HAP-1 (cell line): ENCODE results near the gene ECPAS.
A peak's percentile ranks its signal among the peaks of the same experiment; 100 is the strongest.
"Not testable (repeated sequence)": the region's sequence is repeated elsewhere in the genome, so short reads cannot be mapped to it uniquely, and the experiment has no call there.

ENCODE experiments used
- DNase-seq, 2 experiments: peaks; one replicate each; pipeline ENCODE4 v3.0.0-alpha.2; 2016 to 2020; ENCODE audit warnings: low spot score in 2 of 2
- H3K27me3 ChIP-seq: fragments of 250-450 bp; sonication (Bioruptor Pico); 2 replicates; pipeline ENCODE4 v1.5.1; 2020; ENCODE audit warnings: low read depth, mild to moderate bottlenecking, moderate library complexity
- H3K36me3 ChIP-seq: fragments of 250-450 bp; sonication (Bioruptor Pico); replicated peaks from 2 replicates; pipeline ENCODE4 v1.5.1; 2020; ENCODE audit warnings: mild to moderate bottlenecking
- H3K4me1 ChIP-seq: fragments of 250-450 bp; sonication (Bioruptor Pico); 2 replicates; pipeline ENCODE4 v1.5.1; 2020; ENCODE audit warnings: mild to moderate bottlenecking
- H3K4me3 ChIP-seq: fragments of 250-450 bp; sonication (Bioruptor Pico); 2 replicates; pipeline ENCODE4 v1.5.1; 2020; ENCODE audit warnings: mild to moderate bottlenecking, moderate library complexity
- H3K9me3 ChIP-seq: fragments of 250-450 bp; sonication (Bioruptor Pico); 2 replicates; pipeline ENCODE4 v1.5.1; 2020; ENCODE audit warnings: mild to moderate bottlenecking, moderate library complexity
- in situ Hi-C: fragments of 300-500 bp; cut with MboI; formaldehyde crosslinking; loops from 3 replicates; pipeline ENCODE4 v1.14.3; 2020; ENCODE audit warnings: low sequenced_read_pairs, inconsistent platforms, mixed read lengths

Gene ECPAS, protein sequence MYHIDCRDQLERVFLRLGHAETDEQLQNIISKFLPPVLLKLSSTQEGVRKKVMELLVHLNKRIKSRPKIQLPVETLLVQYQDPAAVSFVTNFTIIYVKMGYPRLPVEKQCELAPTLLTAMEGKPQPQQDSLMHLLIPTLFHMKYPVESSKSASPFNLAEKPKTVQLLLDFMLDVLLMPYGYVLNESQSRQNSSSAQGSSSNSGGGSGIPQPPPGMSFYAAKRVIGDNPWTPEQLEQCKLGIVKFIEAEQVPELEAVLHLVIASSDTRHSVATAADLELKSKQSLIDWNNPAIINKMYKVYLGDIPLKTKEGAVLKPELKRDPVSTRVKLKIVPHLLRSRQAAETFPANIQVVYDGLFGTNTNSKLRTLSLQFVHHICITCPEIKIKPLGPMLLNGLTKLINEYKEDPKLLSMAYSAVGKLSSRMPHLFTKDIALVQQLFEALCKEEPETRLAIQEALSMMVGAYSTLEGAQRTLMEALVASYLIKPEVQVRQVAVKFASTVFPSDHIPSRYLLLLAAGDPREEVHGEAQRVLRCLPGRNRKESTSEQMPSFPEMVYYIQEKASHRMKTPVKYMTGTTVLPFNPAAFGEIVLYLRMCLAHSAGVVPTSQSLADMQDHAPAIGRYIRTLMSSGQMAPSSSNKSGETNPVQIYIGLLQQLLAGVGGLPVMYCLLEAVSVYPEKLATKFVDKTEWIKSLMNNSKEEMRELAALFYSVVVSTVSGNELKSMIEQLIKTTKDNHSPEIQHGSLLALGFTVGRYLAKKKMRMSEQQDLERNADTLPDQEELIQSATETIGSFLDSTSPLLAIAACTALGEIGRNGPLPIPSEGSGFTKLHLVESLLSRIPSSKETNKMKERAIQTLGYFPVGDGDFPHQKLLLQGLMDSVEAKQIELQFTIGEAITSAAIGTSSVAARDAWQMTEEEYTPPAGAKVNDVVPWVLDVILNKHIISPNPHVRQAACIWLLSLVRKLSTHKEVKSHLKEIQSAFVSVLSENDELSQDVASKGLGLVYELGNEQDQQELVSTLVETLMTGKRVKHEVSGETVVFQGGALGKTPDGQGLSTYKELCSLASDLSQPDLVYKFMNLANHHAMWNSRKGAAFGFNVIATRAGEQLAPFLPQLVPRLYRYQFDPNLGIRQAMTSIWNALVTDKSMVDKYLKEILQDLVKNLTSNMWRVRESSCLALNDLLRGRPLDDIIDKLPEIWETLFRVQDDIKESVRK (N-terminal part only)

DNA sequence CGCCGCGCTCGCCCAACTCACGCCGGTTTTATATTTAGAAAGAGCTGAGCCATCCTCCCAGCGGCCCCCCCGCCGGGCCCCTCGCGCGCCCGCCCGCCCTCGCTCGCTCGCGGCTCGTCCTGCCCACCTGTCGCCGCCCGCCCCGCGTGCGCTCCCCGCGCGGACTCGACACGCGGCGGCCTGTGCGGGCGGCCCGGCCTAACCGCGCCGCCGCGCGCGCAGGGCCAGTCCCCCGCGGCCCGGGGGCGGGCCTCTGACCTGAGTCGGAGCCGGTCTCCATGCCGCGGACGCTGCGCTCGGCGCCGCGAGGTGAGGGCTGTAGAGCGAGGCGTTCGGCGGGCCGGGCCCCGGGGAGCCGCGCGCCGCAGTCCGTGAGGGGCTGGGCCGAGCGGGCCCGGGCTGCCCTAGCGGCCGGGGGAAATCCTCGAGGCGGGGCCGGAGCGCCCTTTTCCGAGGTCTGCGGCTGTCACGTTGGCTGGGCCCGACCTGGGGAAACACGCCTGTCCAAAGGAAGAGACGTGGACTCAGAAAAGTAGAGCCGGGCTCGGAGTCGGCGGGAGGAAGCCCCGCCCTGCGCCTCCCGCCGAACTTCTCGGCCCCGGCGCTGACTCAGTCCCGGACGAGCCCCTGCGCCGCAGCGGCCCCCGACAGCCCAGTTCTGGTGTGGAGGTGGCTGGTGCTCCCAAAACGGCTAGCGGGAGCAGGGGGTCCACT, at the start of gene ECPAS:
TSS of gene ECPAS (minus strand) at position 526 of the 714 bp plus-strand sequence. CDS start 11,465 bp downstream, outside the sequence.
- H3K27me3 ChIP-seq, result no peaks in the 10 kb centered on the region
- no peaks in the 10 kb centered on the region for H3K9me3 ChIP-seq
- in situ Hi-C loops, result no loop called here
- H3K4me1 ChIP-seq, result peaks cover 16% of the 10 kb centered on the region
- H3K36me3 ChIP-seq, result no peaks in the 10 kb centered on the region
- peak within 1 kb of the TSS; percentile 66 for H3K4me3 ChIP-seq
- peak; percentile 75 to 82 for DNase-seq

DNA sequence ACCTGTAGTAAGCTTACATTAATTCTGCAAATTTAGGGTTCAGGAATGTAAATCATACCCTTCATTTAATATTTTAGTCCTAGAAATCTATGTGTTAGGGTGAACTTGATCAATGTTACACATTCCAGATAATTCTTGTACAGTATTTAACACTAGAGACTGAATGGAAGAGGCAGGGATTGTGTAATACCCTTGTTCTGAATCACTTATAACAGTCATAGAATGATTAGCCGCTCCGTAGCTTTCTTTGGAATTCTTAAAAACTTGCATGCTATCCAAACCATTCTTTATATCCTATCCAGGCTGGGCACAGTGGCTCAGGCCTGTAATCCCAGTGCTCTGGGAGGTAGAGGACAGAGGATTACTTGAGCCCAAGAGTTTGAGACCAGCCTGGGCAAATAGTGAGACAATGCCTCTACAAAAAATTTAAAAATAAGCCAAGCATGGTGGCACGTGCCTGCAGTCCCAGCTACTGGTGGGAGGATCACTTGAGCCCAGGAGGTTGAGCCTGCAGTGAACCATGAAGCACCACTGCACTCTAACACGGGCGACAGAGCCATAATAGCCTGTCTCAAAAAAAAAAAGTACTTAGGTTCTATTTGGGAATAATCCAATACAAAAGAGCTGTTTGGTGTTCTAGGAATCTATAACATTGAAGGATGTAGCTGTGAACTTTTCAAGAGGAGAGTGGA, 49.1 kb upstream of the ECPAS start:
- Histone ChIP-seq H3K27me3 (no peaks in the 10 kb centered on the region), H3K4me1 (peaks cover 12% of the 10 kb centered on the region), H3K36me3 (no peaks in the 10 kb centered on the region), H3K9me3 (peaks cover 2% of the 10 kb centered on the region; the same call in 1 of the 2 replicates), H3K4me3 (no peak overlapping the region)
- DNase-seq, result no peak
- in situ Hi-C loops, result no loop called here

GRCh38 chr9:111531716-111532115, 47.5 kb upstream of the ECPAS start:
- H3K36me3 ChIP-seq, result no peaks in the 10 kb centered on the region
- DNase-seq, result no peak
- no peak overlapping the region for H3K4me3 ChIP-seq
- no peaks in the 10 kb centered on the region for H3K27me3 ChIP-seq
- H3K4me1 ChIP-seq, result peaks cover 12% of the 10 kb centered on the region
- in situ Hi-C loops, result no loop called here
- peaks cover 2% of the 10 kb centered on the region; the same call in 1 of the 2 replicates for H3K9me3 ChIP-seq

DNA sequence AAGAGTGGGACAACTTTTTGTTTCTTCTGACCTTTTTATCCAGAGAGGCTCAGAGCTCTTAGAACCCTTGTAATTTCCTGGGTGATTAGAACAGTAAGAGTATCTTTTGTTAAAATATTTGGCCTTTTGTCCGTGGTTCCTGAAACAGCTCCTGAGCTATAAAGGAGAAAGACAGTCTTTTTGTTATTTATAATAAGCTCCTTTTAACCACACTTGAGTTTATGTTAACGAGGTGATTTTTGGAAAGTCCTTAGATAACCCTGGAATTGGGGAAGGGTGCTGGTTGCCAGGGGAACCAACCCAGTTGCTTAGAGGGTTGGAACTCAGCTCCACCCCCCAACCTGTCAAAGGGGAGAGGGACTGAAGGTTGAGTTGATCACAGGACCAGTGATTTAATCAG, 45.6 kb upstream of the ECPAS start:
- no peaks in the 10 kb centered on the region for H3K27me3 ChIP-seq
- H3K4me1 ChIP-seq, result peaks cover 14% of the 10 kb centered on the region
- in situ Hi-C loops, result no loop called here
- peaks cover 2% of the 10 kb centered on the region; the same call in 1 of the 2 replicates for H3K9me3 ChIP-seq
- no peaks in the 10 kb centered on the region for H3K36me3 ChIP-seq
- no peak overlapping the region for H3K4me3 ChIP-seq
- peak; percentile 82 to 99 for DNase-seq

- in situ Hi-C loops, result no loop called here
- Histone ChIP-seq H3K4me1 (peaks cover 14% of the 10 kb centered on the region), H3K36me3 (no peaks in the 10 kb centered on the region), H3K9me3 (no peaks in the 10 kb centered on the region), H3K4me3 (no peak overlapping the region), H3K27me3 (no peaks in the 10 kb centered on the region)
- no peak for DNase-seq
Observed at GRCh38 chr9:111527347-111527746, 43.2 kb upstream of the ECPAS start.

DNA sequence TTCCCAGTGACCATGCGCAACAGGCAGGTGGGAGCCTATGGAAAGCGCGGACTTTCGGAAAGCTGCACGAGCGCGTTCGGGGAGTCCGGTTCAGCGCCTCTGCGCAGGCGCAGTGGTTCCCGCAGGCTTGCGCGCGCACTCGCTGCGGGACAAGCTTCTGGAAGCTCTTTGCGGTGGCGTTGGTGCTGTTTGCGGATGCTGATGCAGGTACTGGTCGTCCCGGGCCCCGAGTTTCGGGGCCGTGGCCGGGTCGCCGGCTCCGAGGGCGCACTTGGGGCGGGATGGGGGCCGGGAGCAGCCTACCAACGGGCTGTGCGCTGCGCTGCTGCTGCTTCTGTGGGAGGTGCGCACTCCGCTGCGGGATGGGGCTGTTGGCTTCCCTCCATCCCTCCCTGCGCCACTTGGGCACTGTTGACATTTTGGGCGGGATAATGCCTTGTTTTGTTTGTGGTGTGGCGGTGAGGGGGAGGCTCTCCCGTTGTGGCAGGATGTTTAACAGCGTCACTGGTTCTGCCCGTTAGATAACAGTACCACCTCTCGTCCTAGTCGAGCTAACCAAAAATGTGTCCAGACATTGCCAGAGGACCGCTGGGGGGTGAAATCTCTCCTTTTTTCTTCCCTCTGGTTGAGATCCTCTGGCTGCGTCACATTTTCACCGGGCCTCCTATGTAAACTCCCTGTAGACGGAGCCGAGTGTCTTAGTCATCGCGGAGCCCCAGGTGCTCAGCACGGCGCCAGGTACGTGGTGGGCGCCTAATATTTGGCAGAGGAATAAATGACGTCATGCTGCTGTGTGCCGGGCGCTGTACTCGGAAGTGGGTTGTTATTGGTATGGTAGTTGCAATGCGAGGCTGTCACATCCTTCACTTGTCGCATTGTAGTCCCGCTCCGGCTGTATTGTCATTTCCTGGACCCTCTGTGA, 41.1 kb upstream of the ECPAS start, which contains the start of gene ZNF483:
TSS of gene ZNF483 (plus strand) at position 124 of the 922 bp plus-strand sequence. CDS start 2,217 bp downstream, outside the sequence.
- in situ Hi-C loops, result no loop called here
- peak; percentile 76 to 88 for DNase-seq

DNA sequence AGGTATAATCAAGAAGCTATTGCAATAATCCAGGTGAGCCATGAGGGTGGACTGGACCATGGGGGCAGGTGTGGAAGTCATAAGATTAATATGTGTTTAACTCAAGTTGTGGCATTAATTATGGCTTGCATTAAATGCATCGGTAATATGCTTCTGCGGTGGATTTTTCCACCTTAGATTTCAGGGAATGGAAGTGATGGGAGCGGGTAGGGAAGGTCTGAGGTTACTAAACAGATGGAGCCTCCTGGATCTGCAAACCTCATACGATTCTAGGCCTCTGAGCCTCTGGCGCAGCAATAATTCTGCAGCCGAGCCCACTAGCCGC, 40.5 kb upstream of the ECPAS start:
- Histone ChIP-seq H3K9me3 (no peaks in the 10 kb centered on the region), H3K36me3 (no peaks in the 10 kb centered on the region), H3K27me3 (no peaks in the 10 kb centered on the region), H3K4me3 (peak overlapping the region; percentile 53), H3K4me1 (peaks cover 8% of the 10 kb centered on the region)
- DNase-seq, result no peak
- in situ Hi-C loops, result no loop called here

More for the DNA sequence above, 41.1 kb upstream of the ECPAS start, which contains the start of gene ZNF483:
- Histone ChIP-seq H3K4me1 (peaks cover 12% of the 10 kb centered on the region), H3K36me3 (no peaks in the 10 kb centered on the region), H3K4me3 (peak within 1 kb of the TSS; percentile 53), H3K9me3 (no peaks in the 10 kb centered on the region), H3K27me3 (no peaks in the 10 kb centered on the region)

DNA sequence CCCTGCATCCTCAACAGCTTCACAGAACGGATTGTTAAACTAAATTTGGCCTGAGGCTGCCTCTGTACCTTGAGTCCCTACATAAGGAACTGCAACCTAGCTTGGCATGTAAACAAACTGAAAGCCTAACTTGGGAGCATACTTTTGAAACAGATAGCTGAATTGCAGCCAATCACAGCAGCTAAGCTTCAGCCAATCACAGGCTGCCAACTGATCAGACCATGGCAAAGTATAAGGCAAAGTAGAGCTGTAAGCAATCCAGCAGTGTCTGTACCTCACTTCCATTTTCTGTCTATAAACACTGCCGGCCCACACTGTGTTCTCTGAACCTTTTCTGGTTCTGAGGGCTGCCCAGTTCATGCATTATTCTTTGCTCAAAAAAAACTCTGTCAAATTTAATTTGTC, 31.9 kb upstream of the ECPAS start:
- H3K4me3 ChIP-seq, result no peak overlapping the region
- no peaks in the 10 kb centered on the region for H3K27me3 ChIP-seq
- H3K36me3 ChIP-seq, result no peaks in the 10 kb centered on the region
- peak in 1 of 2 experiments; percentile 29 for DNase-seq
- H3K4me1 ChIP-seq, result peaks cover 2% of the 10 kb centered on the region; the same call in 1 of the 2 replicates
- in situ Hi-C loops, result no loop called here
- H3K9me3 ChIP-seq, result no peaks in the 10 kb centered on the region

- Histone ChIP-seq H3K4me3 (no peak overlapping the region), H3K36me3 (no peaks in the 10 kb centered on the region), H3K9me3 (no peaks in the 10 kb centered on the region), H3K4me1 (peaks cover 2% of the 10 kb centered on the region; the same call in 1 of the 2 replicates), H3K27me3 (no peaks in the 10 kb centered on the region)
- DNase-seq, result no peak
- in situ Hi-C loops, result no loop called here
Observed at GRCh38 chr9:111514967-111515366, 30.8 kb upstream of the ECPAS start.

GRCh38 chr9:111511581-111511980, 27.4 kb upstream of the ECPAS start:
- DNase-seq, H3K27me3 ChIP-seq, H3K36me3 ChIP-seq, H3K4me1 ChIP-seq, H3K9me3 ChIP-seq, in situ Hi-C loops, H3K4me3 ChIP-seq: not testable (repeated sequence)

- Histone ChIP-seq H3K9me3 (no peaks in the 10 kb centered on the region), H3K4me1 (no peaks in the 10 kb centered on the region), H3K36me3 (no peaks in the 10 kb centered on the region), H3K4me3 (no peak overlapping the region), H3K27me3 (no peaks in the 10 kb centered on the region)
- in situ Hi-C loops, result no loop called here
- no peak for DNase-seq
Observed at GRCh38 chr9:111502506-111502905, 18.3 kb upstream of the ECPAS start.

DNA sequence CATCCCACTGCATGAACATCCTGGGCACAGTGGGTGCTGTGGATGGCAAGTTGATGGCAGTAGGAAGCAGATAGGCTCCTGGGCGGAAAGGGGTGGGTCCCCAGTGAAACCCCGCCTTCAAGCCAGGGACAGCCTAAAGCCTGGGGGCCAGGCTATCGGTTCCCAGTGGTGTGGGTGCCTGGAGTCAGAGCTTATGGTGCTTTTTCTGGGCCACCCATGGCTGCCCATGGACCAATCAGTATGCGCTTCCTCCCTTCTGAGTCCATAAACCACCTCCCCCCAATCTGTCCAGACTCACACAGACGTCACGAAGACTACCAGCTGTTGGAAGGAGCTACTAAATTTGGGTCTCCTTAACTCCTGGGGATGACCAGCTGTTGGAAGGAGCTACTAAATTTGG, 17.5 kb upstream of the ECPAS start:
- in situ Hi-C loops, result no loop called here
- H3K4me3 ChIP-seq, result no peak overlapping the region
- no peaks in the 10 kb centered on the region for H3K36me3 ChIP-seq
- no peaks in the 10 kb centered on the region for H3K27me3 ChIP-seq
- no peaks in the 10 kb centered on the region for H3K4me1 ChIP-seq
- no peaks in the 10 kb centered on the region for H3K9me3 ChIP-seq
- no peak for DNase-seq
